Activated naive CD4-positive, alpha-beta T cell treated with anti-CD3 and anti-CD28 coated beads for 36 hours (primary cell): ENCODE results near the gene AK9. TPM values are rescaled to one million over a fixed set of nuclear protein-coding genes. Genes with fewer than 3 reads are reported as not detected.
"Not testable (repeated sequence)": the region's sequence is repeated elsewhere in the genome, so short reads cannot be mapped to it uniquely, and the experiment has no call there.

Source experiments
- CTCF ChIA-PET: fragments of 350-600 bp; sonication (Branson Sonifier 250); formaldehyde crosslinking; loops from one replicate; lab custom pipeline; 2021; ENCODE audit warnings: antibody characterized with exemption; lab: Charles Lee
- DNase-seq: peaks from one replicate; pipeline ENCODE4 v3.0.0-alpha.2; 2020
- H3K27ac Mint-ChIP-seq: one replicate; pipeline ENCODE4 v1.8.0; 2021; ENCODE audit warnings: mild to moderate bottlenecking, mixed read lengths
- H3K27me3 Mint-ChIP-seq: one replicate; pipeline ENCODE4 v1.8.0; 2021; ENCODE audit warnings: low read depth, mixed read lengths
- H3K36me3 Mint-ChIP-seq: one replicate; pipeline ENCODE4 v1.8.0; 2021; ENCODE audit warnings: low read depth, mixed read lengths
- H3K4me1 Mint-ChIP-seq: one replicate; pipeline ENCODE4 v1.8.0; 2021; ENCODE audit warnings: low read depth, mixed read lengths
- H3K4me3 Mint-ChIP-seq: one replicate; pipeline ENCODE4 v1.8.0; 2021; ENCODE audit warnings: mild to moderate bottlenecking, moderate library complexity, mixed read lengths
- H3K9me3 Mint-ChIP-seq: one replicate; pipeline ENCODE4 v1.8.0; 2021; ENCODE audit warnings: mixed read lengths
- intact Hi-C: fragments of 100-400 bp; cut with micrococcal nuclease; formaldehyde crosslinking; loops from one replicate; pipeline ENCODE4 v1.15.1; 2023
- total RNA-seq, 2 experiments: library from RNA; stranded (reverse); gene quantifications; one replicate each; pipeline ENCODE4 v1.2.3, GENCODE V29; 2021

Gene AK9
- total RNA-seq, 2 experiments from 2014 or later, result 1.7 TPM

- intact Hi-C loops, result no loop called here
- H3K9me3 Mint-ChIP-seq, result no peaks in the 10 kb centered on the region
- no peaks in the 10 kb centered on the region for H3K27me3 Mint-ChIP-seq
- peak overlapping the region; percentile 55 for H3K27ac Mint-ChIP-seq
- DNase-seq, result no peak
- peaks cover 55% of the 10 kb centered on the region for H3K36me3 Mint-ChIP-seq
- no peak overlapping the region for H3K4me3 Mint-ChIP-seq
- peaks cover 68% of the 10 kb centered on the region for H3K4me1 Mint-ChIP-seq
- CTCF ChIA-PET, result interaction anchor here (0.6 to 1.2 kb wide), 2 partner anchors 9 to 40 kb away, joined by 3 to 4 read pairs; no protein-coding TSS in a partner anchor
These were observed 217.9 kb downstream of the AK9 start for GRCh38 chr6:109473120-109473519.

- Mint-ChIP-seq H3K27me3 (no peaks in the 10 kb centered on the region), H3K27ac (peak overlapping the region; percentile 55), H3K4me1 (peaks cover 60% of the 10 kb centered on the region), H3K36me3 (peaks cover 56% of the 10 kb centered on the region), H3K4me3 (no peak overlapping the region), H3K9me3 (no peaks in the 10 kb centered on the region)
- CTCF ChIA-PET, result interaction anchor here (0.6 kb wide), 1 partner anchor 223 kb away, joined by 3 read pairs; no protein-coding TSS in a partner anchor
- intact Hi-C loops, result no loop called here
- peak; percentile 20 for DNase-seq
These were observed 218.6 kb downstream of the AK9 start for GRCh38 chr6:109472132-109472995.

- H3K36me3 Mint-ChIP-seq, result peaks cover 58% of the 10 kb centered on the region
- CTCF ChIA-PET, result no interaction called here
- H3K9me3 Mint-ChIP-seq, result no peaks in the 10 kb centered on the region
- H3K4me1 Mint-ChIP-seq, result peaks cover 53% of the 10 kb centered on the region
- H3K4me3 Mint-ChIP-seq, result no peak overlapping the region
- no peaks in the 10 kb centered on the region for H3K27me3 Mint-ChIP-seq
- intact Hi-C loops, result no loop called here
- H3K27ac Mint-ChIP-seq, result no peak overlapping the region
- no peak for DNase-seq
These were observed 219.7 kb downstream of the AK9 start for GRCh38 chr6:109471105-109471810.

GRCh38 chr6:109469591-109470189 lies 221.3 kb downstream of the AK9 start:
- Mint-ChIP-seq H3K27ac (no peak overlapping the region), H3K9me3 (no peaks in the 10 kb centered on the region), H3K4me3 (no peak overlapping the region), H3K4me1 (peaks cover 51% of the 10 kb centered on the region), H3K27me3 (no peaks in the 10 kb centered on the region), H3K36me3 (peaks cover 63% of the 10 kb centered on the region)
- DNase-seq, result no peak
- intact Hi-C loops, result no loop called here
- CTCF ChIA-PET, result interaction anchor here (0.8 to 1.1 kb wide), 2 partner anchors 9 to 86 kb away, joined by 3 to 5 read pairs; no protein-coding TSS in a partner anchor

- intact Hi-C loops, result no loop called here
- H3K4me1 Mint-ChIP-seq, result peaks cover 45% of the 10 kb centered on the region
- H3K9me3 Mint-ChIP-seq, result no peaks in the 10 kb centered on the region
- CTCF ChIA-PET, result no interaction called here
- H3K4me3 Mint-ChIP-seq, result no peak overlapping the region
- no peak for DNase-seq
- H3K27me3 Mint-ChIP-seq, result no peaks in the 10 kb centered on the region
- H3K27ac Mint-ChIP-seq, result no peak overlapping the region
- peaks cover 58% of the 10 kb centered on the region for H3K36me3 Mint-ChIP-seq
These were observed 223.3 kb downstream of the AK9 start for GRCh38 chr6:109467696-109468095.

- DNase-seq, result no peak
- Mint-ChIP-seq H3K36me3 (peaks cover 58% of the 10 kb centered on the region), H3K4me1 (peaks cover 41% of the 10 kb centered on the region), H3K27ac (no peak overlapping the region), H3K4me3 (no peak overlapping the region), H3K27me3 (no peaks in the 10 kb centered on the region), H3K9me3 (no peaks in the 10 kb centered on the region)
- CTCF ChIA-PET, result interaction anchor here (1.2 kb wide), 1 partner anchor 11 kb away, joined by 3 read pairs; the partner anchor contains the start of gene MICAL1
- intact Hi-C loops, result no loop called here
These were observed 224.6 kb downstream of the AK9 start for GRCh38 chr6:109466212-109466923.

- H3K27ac Mint-ChIP-seq, result peak overlapping the region; percentile 56
- peaks cover 45% of the 10 kb centered on the region for H3K4me1 Mint-ChIP-seq
- no peaks in the 10 kb centered on the region for H3K9me3 Mint-ChIP-seq
- H3K4me3 Mint-ChIP-seq, result no peak overlapping the region
- CTCF ChIA-PET, result interaction anchor here (0.6 to 1.6 kb wide), 3 partner anchors 10 to 13 kb away, joined by 3 to 6 read pairs (median 4); partner anchors contain the start of gene MICAL1
- intact Hi-C loops, result no loop called here
- peaks cover 60% of the 10 kb centered on the region for H3K36me3 Mint-ChIP-seq
- DNase-seq, result no peak
- H3K27me3 Mint-ChIP-seq, result no peaks in the 10 kb centered on the region
These were observed 225.2 kb downstream of the AK9 start for GRCh38 chr6:109465772-109466171.

GRCh38 chr6:109461733-109462526 lies 229.1 kb downstream of the AK9 start:
- H3K27me3 Mint-ChIP-seq, result no peaks in the 10 kb centered on the region

GRCh38 chr6:109461205-109461604 lies 229.8 kb downstream of the AK9 start:
- Mint-ChIP-seq H3K4me1 (peaks cover 67% of the 10 kb centered on the region), H3K27ac (peak overlapping the region; percentile 57), H3K36me3 (peaks cover 40% of the 10 kb centered on the region)
- intact Hi-C loops, H3K9me3 Mint-ChIP-seq, DNase-seq, H3K27me3 Mint-ChIP-seq, H3K4me3 Mint-ChIP-seq: not testable (repeated sequence)
- CTCF ChIA-PET, result interaction anchor here (0.5 kb wide), 1 partner anchor 17 kb away, joined by 3 read pairs; no protein-coding TSS in a partner anchor

More at GRCh38 chr6:109461733-109462526, 229.1 kb downstream of the AK9 start:
- intact Hi-C loops, result no loop called here
- H3K4me3 Mint-ChIP-seq, result no peak overlapping the region
- no peak for DNase-seq
- CTCF ChIA-PET, result interaction anchor here (0.5 to 0.7 kb wide), 2 partner anchors 16 to 150 kb away, joined by 3 to 5 read pairs; no protein-coding TSS in a partner anchor
- H3K36me3 Mint-ChIP-seq, result peaks cover 41% of the 10 kb centered on the region
- peaks cover 62% of the 10 kb centered on the region for H3K4me1 Mint-ChIP-seq
- peak overlapping the region; percentile 21 for H3K27ac Mint-ChIP-seq
- no peaks in the 10 kb centered on the region for H3K9me3 Mint-ChIP-seq

- intact Hi-C loops, result no loop called here
- peaks cover 58% of the 10 kb centered on the region for H3K4me1 Mint-ChIP-seq
These were observed 230.7 kb downstream of the AK9 start for GRCh38 chr6:109460161-109460829.

More at GRCh38 chr6:109460161-109460829, 230.7 kb downstream of the AK9 start:
- DNase-seq, result no peak
- CTCF ChIA-PET, result interaction anchor here (0.6 to 0.7 kb wide), 4 partner anchors 18 to 420 kb away, joined by 3 to 5 read pairs (median 4); no protein-coding TSS in a partner anchor
- Mint-ChIP-seq H3K9me3 (no peaks in the 10 kb centered on the region), H3K4me3 (no peak overlapping the region), H3K27ac (no peak overlapping the region), H3K36me3 (peaks cover 32% of the 10 kb centered on the region), H3K27me3 (no peaks in the 10 kb centered on the region)
